Measurements from ENCODE around the gene APOLD1.
"Not testable (repeated sequence)": the region's sequence is repeated elsewhere in the genome, so short reads cannot be mapped to it uniquely, and the experiment has no call there.

The APOLD1 gene

DNA sequence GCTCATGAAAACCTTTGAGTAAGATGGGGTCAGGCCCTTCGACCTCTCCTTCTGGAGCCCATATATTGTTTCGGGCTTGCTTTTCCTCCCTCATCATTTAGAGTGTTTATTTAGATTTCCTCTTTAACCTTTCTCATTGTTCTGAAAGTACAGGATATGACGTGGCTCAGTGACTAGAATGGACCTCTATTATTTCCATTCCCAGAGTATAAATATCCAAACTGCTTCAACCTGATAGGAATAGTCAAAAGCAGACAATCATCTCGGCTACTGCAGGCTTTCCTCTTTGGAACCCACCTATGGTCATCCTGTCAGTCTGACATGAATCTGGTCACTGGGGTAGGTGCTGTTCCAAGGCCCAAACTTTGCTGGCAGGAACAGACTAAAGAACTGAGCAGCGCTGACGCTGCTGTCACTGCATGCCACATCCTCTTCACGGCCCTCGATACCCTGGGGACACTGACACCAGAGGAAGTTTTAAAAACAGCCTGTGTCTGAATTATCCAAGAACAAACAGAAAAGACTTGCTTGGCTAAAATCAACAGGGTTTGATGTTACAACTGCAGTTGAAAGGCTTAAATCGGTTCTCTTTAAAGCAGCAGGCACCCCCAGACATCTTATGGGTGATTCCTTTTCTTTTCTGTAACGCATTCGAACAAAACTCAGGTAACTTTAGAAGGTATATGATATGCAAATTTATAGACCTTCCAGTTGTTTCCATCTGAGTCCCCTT lies 22.7 kb downstream of the APOLD1 start:
- no peak for DNase-seq (ENCODE audit: low spot score)

DNA sequence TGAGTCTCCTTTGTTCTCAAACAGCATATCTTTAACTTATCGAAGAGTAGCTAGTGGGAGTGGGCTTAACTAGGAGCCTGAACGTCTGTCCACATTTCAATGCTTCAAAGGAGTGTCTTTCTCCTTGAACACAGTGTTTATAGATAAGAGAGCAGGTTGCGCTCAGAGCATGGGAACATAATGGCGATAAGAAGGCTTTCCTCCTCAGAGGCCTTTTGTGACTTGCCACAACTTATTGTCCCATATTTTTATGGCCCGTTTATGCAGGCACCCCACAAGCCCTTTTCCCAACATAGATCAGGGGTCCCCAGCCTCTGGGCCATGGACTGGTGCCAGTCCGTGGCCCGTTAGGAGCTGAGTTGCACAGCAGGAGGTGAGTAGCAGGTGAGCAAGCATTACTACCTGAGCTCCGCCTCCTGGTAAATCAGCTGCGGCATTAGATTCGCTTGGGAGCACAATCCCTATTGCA lies 25.1 kb downstream of the APOLD1 start:
- DNase-seq (ENCODE audit: low spot score), result no peak

DNA sequence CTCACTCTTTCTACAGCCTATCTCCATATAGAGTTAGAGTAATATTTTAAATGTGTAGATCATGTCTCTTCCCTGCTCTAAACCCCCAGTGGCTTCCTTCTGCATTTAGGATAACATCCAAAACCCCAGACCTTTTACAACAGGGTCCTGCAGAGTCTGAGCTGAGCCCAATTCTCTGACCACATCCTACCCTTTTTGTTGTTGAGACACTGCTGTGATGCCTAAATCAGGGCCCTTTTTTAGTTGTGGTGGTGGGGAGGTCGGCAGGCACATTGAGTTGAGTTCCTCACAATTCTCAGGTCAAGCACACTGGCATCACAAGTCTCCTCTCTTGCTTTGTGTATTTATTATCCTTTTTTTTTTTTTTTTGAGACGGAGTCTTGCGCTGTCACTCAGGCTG lies 25.9 kb downstream of the APOLD1 start:
- no peak for DNase-seq (ENCODE audit: low spot score)

DNA sequence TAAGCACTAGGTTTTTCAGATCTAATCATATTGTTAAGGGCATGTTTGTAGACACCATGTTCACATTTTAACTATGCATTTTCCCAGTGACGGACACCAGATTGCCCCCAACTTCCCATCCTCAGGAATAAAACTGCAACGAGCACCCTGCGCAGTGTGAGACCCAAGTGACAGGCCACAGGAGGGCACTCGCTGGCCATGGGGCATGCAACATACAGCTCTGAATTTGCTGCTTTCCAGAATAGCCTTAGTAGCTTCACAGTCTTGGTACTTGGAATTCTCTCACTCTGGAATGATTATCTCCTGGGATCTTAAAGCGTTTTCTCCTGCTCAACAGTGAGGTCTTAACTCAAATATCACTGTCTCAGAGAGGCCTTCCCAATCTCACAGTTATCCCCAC lies 26.7 kb downstream of the APOLD1 start:
- no peak for DNase-seq (ENCODE audit: low spot score)

DNA sequence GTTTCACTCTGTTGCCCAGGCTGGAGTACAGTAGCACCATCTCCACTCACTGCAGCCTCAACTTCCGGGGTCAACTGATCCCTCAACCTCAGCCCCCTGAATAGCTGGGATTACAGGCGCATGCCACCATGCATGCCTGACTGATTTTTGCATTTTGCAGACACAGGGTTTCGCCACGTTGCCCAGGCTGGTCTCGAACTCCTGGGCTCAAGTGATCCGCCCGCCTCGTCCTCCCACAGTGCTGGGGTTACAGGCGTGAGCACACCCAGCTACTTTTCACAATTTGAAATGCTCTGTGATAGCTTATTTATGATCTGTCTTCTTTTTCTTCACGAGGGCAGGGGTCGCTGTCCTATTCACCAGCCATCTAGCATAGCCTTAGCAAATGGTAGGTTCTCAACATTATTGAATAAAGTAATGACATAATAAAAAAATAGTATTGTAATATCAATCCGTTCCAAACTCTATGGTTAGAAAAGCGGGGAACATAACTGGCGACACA lies 27.2 kb downstream of the APOLD1 start:
- no peak for DNase-seq (ENCODE audit: low spot score)

DNA sequence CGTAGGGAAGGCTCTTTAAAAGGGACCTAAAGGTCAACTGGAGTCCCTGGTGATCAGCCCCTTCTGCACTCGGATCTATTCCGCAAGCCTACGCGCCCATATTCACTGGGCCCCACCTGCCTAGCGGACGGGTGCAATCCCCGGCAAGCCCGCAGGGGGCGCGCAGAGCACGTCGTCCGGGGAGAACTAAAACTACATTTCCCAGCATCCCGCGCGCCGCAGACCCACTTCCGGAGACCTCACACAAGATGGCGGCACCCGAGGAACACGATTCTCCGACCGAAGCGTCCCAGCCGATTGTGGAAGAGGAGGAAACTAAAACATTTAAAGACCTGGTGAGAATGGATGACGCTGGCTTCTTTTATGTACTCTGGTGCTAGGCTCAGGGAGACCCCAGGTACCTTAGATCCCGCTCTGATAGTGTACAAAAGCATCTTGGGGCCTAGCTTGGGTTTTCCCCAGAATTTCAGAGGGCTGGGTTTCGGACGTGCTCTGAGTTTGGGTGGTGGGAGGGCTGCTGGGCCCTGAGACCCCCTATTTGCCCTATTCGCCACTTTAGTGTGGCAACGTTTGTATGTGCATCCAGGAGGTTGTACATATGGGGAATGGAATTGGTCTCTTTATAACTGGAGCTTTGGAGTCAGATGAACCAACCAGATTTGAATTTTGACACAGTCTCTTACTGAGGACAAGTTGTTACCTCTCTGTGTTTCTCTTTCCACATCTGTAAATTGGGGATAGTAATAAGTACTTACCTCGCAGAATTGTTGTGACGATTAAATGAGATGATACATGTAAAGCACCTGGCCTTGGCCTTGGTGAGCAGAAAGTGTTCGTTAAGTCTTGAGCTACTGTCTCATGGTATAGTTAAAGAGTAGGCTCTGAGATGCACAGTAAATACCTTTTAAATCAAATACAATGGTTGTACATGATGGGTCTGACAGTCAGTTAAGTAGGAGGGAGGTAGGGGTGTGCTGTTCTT lies 28.0 kb downstream of the APOLD1 start, which contains the start of gene DDX47:
Gene DDX47, plus strand, starts transcription at position 227 of the 982 bp plus-strand sequence. Its CDS starts 22 bp downstream, at position 249.
- DNase-seq (ENCODE audit: low spot score), result peak; percentile 98

DNA sequence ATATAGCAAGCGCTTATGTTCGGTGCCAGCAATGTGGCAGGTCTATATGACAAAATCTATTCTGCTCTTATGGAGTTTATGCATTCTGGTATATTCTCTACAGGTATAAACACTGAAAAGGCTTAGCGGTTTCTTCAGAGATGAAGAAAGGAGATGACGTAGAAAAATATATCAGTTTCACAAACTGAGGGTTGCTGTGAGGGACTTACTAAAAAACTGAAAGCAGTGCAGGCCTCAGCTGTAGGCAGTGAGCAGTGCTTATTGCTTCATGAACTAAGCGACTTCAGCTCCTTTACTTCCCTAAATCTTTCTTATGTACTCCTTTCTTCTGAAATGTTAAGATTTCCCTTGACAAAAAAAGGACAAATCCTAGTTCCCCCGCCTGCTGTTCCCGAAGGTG lies 32.2 kb downstream of the APOLD1 start:
- DNase-seq (ENCODE audit: low spot score), result no peak

DNA sequence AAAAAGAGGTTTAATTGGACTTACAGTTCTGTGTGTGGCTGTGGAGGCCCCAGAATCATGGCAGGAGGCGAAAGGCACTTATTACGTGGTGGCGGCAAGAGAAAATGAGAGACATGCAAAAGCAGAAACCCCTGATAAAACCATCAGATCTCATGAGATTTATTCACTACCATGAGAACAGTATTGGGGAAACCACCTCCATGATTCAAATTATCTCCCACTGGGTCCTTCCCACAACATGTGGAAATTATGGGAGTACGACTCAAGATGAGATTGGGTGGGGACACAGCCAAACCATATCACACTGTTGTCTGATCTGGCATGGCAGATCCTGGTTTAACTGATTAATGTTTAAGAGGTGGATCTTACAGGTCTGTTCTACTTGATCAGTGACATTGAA lies 33.2 kb downstream of the APOLD1 start:
- DNase-seq (ENCODE audit: low spot score), result no peak

DNA sequence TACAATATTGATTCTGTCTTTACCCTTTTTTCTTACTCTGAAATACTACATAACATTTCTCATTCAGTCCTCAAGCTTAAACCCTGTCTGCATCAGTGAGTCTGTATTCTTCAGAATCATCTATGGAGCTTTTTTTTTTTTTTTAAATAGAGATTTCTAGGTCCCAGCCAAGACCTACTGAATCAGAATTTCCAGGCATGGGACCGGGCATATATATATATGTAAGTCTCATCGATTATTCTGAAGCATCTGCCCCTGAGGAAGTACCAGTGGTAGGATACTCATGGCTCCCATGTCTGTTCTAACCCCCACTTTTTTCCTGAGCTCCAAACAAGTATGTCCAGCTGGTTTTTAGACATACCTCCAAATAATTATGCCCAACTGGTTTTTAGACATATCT lies 33.8 kb downstream of the APOLD1 start:
- no peak for DNase-seq (ENCODE audit: low spot score)

DNA sequence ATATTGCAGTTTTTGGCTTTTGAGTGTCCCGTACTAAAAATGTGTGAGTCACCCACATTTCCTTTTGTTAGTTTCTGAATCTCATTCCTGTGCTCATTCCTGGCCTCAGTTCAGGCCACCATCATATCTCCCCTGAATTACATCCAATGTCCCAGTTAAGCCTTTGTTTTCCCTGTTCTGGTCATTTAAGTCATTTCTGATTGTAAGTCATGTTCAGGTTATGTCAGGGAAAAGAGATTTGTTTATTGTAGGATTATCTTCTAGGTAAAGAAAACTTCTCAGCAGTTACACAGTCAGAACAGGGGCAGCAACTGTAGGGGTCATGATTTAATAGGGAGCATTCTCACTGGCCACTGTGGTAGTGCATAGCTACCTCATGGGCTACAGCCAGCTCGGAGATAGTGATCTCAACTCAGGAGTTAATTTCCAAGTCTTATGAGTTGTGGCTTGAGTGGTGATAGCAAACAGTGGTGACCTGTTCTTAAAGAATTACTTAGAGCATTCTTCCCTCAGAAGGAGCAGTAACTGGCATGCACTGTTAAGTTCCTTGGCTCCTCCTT lies 34.4 kb downstream of the APOLD1 start:
- peak; percentile 71 for DNase-seq (ENCODE audit: low spot score)

DNA sequence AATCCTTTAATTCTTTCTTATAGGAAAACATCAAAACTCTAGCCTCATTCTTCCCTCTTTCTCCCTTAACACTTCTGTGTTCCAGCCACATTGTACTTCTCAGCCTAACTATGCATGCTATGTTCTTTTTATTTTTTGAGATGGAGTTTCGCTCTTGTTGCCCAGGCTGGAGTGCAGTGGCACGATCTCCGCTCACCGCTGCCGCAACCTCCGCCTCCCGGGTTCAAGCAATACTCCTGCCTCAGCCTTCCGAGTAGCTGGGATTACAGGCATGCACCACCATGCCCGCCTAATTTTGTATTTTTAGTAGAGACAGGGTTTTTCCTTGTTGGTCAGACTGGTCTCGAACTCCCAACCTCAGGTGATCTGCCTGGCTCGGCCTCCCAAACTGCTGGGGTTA lies 34.9 kb downstream of the APOLD1 start:
- not testable (repeated sequence) for DNase-seq (ENCODE audit: low spot score)

DNA sequence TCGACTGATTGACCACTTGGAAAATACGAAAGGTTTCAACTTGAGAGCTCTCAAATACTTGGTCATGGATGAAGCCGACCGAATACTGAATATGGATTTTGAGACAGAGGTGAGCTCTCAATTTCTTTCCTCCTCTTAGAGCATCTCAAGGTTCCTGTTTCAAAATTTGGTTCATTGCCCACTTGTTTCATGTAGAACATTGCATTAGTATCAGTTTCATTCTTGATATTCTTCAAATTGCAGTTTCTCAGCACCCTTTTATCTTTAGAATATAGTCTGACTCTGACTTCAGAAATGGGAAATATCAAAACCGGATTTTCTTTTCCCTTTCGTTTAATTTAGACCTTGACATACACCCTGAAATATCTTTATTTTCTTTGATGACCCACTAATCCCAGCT lies 36.5 kb downstream of the APOLD1 start:
- DNase-seq (ENCODE audit: low spot score), result no peak

DNA sequence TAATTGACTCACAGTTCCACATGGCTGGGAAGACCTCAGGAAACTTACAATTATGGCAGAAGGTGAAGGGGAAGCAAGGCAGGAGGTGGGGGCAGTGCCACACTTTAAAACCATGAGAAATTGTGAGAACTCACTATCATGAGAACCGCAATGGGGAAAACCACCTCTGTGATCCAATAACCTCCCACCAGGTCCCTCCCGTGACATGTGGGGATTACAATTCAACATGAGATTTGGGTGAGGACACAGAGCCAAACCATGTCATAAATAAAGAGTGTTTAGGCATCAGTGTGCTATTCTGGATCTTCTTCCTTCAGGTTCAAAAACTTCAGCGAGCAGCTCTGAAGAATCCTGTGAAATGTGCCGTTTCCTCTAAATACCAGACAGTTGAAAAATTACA lies 37.4 kb downstream of the APOLD1 start:
- no peak for DNase-seq (ENCODE audit: low spot score)

DNA sequence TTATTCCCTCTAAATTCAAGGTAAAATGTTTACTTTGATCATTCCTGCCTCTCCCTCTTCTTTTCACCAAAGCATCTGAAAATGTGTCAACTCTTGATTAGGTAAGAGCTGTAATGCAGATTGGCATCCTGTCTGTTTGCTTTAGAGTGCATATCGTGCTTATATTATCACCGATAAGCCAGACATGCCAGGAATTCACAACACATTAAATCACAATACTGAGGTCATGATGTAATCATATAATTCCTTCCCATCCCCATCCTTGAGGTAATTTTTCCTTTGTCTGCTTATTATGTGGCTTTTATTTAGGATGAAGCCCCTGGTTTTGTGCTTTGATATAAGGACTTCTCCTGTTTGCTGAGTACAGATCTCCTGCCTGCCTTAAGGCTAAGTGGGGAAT lies 37.8 kb downstream of the APOLD1 start:
- DNase-seq (ENCODE audit: low spot score), result no peak

DNA sequence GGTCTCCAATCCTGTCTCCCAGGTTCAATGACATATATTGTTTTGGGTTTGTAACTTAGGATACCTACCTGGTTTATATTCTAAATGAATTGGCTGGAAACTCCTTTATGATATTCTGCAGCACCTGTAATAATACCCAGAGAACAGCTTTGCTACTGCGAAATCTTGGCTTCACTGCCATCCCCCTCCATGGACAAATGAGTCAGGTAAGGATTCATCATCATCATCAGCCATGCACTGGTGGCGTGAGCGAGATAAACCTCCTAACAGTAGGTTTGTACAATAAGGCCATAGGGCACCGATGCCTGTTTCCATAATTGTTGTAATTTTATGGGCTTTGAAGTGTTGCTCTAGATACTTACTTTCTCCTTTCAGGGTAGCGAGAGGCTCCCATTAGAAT lies 38.4 kb downstream of the APOLD1 start:
- no peak for DNase-seq (ENCODE audit: low spot score)

DNA sequence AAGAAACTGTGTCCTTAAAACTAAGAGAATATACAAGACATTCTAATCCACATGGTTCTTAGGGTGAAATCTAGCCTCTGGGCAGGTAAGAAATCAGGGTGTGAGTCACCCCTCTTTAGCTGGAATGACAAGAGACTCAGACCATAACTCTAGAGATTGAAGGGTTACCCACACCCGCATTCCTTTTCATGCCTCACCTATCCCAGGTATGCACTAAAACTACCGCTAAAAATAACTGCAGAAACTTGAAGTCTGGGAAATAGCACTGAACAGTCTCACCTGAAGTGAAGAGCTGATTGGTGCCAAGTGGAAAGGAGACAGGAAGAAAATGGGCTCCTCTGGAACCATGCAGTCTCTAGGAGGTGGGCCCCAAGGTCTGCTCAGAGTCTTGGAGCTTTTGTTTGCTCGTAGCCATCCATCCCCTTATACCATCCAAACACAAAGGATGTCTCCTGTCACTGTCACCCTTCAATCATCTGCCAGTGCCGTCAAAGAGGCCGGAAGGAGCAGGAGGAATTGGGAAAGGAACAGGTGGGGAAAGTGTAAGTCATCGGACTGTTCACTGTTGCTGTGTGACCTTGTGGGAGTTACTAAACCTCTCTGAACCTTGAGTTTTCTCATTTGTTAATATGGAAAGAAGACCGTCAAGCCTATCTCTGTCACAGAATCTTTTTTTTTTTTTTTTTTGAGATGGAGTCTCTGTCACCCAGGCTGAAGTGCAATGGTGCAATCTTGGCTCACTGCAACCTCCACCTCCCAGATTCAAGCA lies 50.1 kb downstream of the APOLD1 start:
- DNase-seq (ENCODE audit: low spot score), result peak; percentile 97

DNA sequence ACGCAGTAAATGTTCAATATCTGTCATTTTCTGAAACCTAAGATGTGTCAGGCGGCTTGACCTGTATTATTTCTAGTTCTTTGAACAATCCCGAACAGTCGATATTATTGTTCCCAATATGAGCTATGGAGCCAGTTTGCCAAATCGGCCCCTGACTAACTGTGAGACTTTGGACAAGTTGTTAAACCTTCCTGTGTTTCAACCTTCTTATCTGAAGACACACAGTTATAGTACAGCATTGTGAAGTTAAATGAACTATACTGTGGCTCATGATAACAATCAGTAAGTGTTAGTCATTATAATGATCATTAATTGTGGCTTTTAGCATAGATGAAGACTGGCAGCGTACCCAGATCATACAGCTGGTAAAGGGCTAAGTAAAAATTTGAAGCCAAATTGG lies 51.1 kb downstream of the APOLD1 start:
- DNase-seq (ENCODE audit: low spot score), result no peak

DNA sequence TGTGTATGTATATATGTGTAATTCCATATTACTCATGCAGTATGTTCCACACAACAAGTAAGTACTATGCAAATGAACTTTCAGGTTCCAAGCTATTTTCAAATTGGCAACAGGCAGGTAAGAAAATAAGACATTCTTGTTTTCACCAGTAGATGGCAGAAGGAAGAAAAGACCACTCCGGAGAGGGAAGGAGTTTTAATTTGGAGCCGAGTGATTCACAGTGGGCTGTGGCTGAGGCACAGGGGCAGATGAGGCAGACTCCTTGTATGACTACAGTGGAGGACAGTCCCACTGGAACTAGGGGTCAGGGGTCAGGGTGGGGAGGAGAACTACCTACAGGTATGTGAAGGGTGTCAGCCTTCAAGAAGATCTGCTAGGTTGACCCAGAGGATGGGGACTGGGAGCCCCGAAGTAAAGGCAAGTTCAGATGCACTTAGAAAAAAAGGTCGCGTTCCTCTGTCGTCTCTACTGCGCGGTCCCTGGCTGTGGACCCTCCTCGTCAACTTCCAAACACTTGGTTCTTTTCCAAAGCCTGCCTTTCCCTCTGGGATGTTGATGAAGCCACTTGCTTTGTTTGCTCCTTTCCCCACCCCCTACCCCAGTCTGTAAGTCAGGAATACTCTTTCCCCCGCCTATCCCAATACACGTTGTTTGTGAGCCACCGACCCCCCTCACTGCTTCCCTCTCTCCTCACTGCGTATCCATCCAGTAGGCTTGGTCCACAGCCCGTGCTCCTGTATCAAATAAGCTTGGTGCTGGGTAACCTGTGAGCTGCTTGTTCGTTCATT lies 51.8 kb downstream of the APOLD1 start:
- DNase-seq (ENCODE audit: low spot score), result peak; percentile 93

DNA sequence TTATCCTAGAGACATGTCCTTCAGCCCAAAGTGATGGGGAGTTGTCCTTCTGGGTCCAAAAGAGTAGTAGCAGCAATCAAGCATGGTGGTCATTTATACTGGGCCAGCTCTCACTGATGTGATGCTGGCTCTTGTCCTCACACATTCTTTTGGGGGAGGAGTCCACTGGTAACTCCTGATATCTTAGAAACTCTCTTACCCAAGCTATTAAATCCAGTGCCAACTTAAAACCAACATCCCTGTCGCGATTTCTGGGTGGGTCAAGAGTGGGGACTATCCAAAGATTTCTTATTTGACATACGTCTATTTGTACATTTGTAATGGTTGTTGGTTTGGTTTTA lies 52.3 kb downstream of the APOLD1 start:
- no peak for DNase-seq (ENCODE audit: low spot score)

DNA sequence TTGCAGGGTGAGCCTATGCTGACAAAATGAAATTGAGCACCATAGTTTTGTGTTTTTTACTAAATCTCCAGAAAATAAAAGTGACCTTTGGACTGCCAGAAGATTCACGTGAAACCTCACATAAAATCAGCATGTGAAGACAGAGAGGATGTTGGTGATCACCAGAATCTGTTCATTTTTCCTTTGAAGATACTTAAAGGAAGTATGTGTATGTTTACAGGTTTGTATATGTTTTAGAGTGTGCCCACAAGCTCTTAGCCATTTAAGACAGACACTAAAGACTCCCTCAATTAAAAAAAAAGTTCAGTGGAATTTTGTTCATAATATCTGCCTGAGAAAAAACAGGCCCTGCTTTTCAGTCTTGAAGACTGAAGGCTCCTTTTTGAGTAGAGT lies 53.5 kb downstream of the APOLD1 start:
- no peak for DNase-seq (ENCODE audit: low spot score)

DNA sequence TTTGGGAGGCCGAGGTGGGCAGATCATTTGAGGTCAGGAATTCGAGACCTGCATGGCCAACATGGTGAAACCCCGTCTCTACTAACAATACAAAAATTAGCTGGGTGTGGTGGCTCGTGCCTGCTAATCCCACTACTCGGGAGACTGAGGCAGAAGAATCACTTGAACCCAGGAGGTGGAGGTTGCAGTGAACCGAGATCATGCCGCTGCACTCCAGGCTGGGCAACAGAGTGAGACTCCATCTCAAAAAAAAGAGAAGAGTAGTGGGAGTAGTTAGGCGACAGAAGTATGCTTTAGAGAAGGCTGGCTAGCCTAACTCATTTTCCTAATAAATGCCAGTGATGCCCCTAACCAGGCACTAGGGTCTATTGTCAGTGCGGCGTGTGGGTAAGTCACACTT lies 54.0 kb downstream of the APOLD1 start:
- DNase-seq (ENCODE audit: low spot score), result not testable (repeated sequence)
